ENCODE results near the gene JAKMIP2. TPM values are rescaled to one million over a fixed set of nuclear protein-coding genes. Genes with fewer than 3 reads are reported as not detected.

Gene JAKMIP2
- total RNA-seq, 1 experiment from 2014 or later = not detected

- Histone ChIP-seq H3K4me1 (ENCODE audit: control insufficient read depth, insufficient read depth, low read length) (no peaks in the 10 kb centered on the region), H3K27ac (ENCODE audit: low read length) (no peak overlapping the region), H3K4me3 (ENCODE audit: low read depth in 2 of 2, low read length in 2 of 2) (no peak overlapping the region), H3K9me3 (ENCODE audit: control insufficient read depth, insufficient read depth, low read depth, low read length) (no peaks in the 10 kb centered on the region), H3K36me3 (ENCODE audit: control insufficient read depth, insufficient read depth, low read length) (no peaks in the 10 kb centered on the region), H3K27me3 (ENCODE audit: control insufficient read depth, insufficient read depth, low read length) (no peaks in the 10 kb centered on the region)
- in situ Hi-C loops (cut with HindIII; ENCODE audit: low pct_unique_long_range_greater_than_20kb, low sequenced_read_pairs) = no loop called here
- no peak for ATAC-seq
- POLR2A ChIA-PET = no interaction called here
- no TSS peak for BruUV-seq (replicated peaks)
- CTCF ChIA-PET = no interaction called here
- TF ChIP-seq POLR2AphosphoS5 (IDR thresholded peaks at IDR 0.05; ENCODE audit: low read depth, low read length) = no peak
- TF ChIP-seq, protein P1, sequence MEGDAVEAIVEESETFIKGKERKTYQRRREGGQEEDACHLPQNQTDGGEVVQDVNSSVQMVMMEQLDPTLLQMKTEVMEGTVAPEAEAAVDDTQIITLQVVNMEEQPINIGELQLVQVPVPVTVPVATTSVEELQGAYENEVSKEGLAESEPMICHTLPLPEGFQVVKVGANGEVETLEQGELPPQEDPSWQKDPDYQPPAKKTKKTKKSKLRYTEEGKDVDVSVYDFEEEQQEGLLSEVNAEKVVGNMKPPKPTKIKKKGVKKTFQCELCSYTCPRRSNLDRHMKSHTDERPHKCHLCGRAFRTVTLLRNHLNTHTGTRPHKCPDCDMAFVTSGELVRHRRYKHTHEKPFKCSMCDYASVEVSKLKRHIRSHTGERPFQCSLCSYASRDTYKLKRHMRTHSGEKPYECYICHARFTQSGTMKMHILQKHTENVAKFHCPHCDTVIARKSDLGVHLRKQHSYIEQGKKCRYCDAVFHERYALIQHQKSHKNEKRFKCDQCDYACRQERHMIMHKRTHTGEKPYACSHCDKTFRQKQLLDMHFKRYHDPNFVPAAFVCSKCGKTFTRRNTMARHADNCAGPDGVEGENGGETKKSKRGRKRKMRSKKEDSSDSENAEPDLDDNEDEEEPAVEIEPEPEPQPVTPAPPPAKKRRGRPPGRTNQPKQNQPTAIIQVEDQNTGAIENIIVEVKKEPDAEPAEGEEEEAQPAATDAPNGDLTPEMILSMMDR (IDR thresholded peaks at IDR 0.05) = no peak
- no peak for TF ChIP-seq SIN3A (IDR thresholded peaks at IDR 0.05; ENCODE audit: borderline replicate concordance, insufficient read depth, low read depth, low read length)
- TF ChIP-seq TCF7L2 (IDR thresholded peaks at IDR 0.05; ENCODE audit: low read depth, low read length) = no peak
- TF ChIP-seq, protein P2, sequence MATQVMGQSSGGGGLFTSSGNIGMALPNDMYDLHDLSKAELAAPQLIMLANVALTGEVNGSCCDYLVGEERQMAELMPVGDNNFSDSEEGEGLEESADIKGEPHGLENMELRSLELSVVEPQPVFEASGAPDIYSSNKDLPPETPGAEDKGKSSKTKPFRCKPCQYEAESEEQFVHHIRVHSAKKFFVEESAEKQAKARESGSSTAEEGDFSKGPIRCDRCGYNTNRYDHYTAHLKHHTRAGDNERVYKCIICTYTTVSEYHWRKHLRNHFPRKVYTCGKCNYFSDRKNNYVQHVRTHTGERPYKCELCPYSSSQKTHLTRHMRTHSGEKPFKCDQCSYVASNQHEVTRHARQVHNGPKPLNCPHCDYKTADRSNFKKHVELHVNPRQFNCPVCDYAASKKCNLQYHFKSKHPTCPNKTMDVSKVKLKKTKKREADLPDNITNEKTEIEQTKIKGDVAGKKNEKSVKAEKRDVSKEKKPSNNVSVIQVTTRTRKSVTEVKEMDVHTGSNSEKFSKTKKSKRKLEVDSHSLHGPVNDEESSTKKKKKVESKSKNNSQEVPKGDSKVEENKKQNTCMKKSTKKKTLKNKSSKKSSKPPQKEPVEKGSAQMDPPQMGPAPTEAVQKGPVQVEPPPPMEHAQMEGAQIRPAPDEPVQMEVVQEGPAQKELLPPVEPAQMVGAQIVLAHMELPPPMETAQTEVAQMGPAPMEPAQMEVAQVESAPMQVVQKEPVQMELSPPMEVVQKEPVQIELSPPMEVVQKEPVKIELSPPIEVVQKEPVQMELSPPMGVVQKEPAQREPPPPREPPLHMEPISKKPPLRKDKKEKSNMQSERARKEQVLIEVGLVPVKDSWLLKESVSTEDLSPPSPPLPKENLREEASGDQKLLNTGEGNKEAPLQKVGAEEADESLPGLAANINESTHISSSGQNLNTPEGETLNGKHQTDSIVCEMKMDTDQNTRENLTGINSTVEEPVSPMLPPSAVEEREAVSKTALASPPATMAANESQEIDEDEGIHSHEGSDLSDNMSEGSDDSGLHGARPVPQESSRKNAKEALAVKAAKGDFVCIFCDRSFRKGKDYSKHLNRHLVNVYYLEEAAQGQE (IDR thresholded peaks at IDR 0.05; ENCODE audit: insufficient read depth in 1 of 2, low read depth in 2 of 2, low read length in 1 of 2) = no peak
- DNase-seq (ENCODE audit: low read depth, low spot score) = no peak
- intact Hi-C loops (cut with micrococcal nuclease; ENCODE audit: unreplicated experiment) = no loop called here
These were observed 243.5 kb downstream of the JAKMIP2 start for GRCh38 chr5:147539053-147539452.

- BruUV-seq (replicated peaks) = no TSS peak
- Histone ChIP-seq H3K9me3 (ENCODE audit: control insufficient read depth, insufficient read depth, low read depth, low read length) (no peaks in the 10 kb centered on the region), H3K4me3 (ENCODE audit: low read depth in 2 of 2, low read length in 2 of 2) (no peak overlapping the region), H3K27me3 (ENCODE audit: control insufficient read depth, insufficient read depth, low read length) (no peaks in the 10 kb centered on the region), H3K36me3 (ENCODE audit: control insufficient read depth, insufficient read depth, low read length) (no peaks in the 10 kb centered on the region), H3K4me1 (ENCODE audit: control insufficient read depth, insufficient read depth, low read length) (no peaks in the 10 kb centered on the region), H3K27ac (ENCODE audit: low read length) (no peak overlapping the region)
- ChIA-PET POLR2A (no interaction called here), CTCF (no interaction called here)
- TF ChIP-seq POLR2AphosphoS5 (IDR thresholded peaks at IDR 0.05; ENCODE audit: low read depth, low read length) (no peak), TCF7L2 (IDR thresholded peaks at IDR 0.05; ENCODE audit: low read depth, low read length) (no peak), SIN3A (IDR thresholded peaks at IDR 0.05; ENCODE audit: borderline replicate concordance, insufficient read depth, low read depth, low read length) (no peak)
- TF ChIP-seq, protein P1 (IDR thresholded peaks at IDR 0.05) = no peak
- TF ChIP-seq, protein P2 (IDR thresholded peaks at IDR 0.05; ENCODE audit: insufficient read depth in 1 of 2, low read depth in 2 of 2, low read length in 1 of 2) = no peak
- DNase-seq (ENCODE audit: low read depth, low spot score) = no peak
- intact Hi-C loops (cut with micrococcal nuclease; ENCODE audit: unreplicated experiment) = no loop called here
- in situ Hi-C loops (cut with HindIII; ENCODE audit: low pct_unique_long_range_greater_than_20kb, low sequenced_read_pairs) = no loop called here
- no peak for ATAC-seq
These were observed 244.3 kb downstream of the JAKMIP2 start for GRCh38 chr5:147538236-147538635.

Other genes starting within 250 kb of the JAKMIP2 start
- gene SPINK1, start 48.9 kb upstream of the JAKMIP2 start, total RNA-seq (2021; ENCODE audit: unreplicated experiment) = 3.0 TPM
- gene SCGB3A2, start 96.0 kb upstream of the JAKMIP2 start, total RNA-seq (2021; ENCODE audit: unreplicated experiment) = 0.39 TPM
- not detected for gene C5orf46, start 123.8 kb upstream of the JAKMIP2 start, total RNA-seq (2021; ENCODE audit: unreplicated experiment)

Data from Panc1 (cell line).